ENCODE data around the gene SULF2.

Gene SULF2

GRCh38 chr20:47679462-47679861 lies 105.8 kb downstream of the SULF2 start (continued):
- TF ChIP-seq OSR1 (CRISPR knock-in tag; IDR thresholded peaks at IDR 0.05) (no peak), ARNTL (CRISPR knock-in tag; IDR thresholded peaks at IDR 0.05; ENCODE audit: borderline replicate concordance, low read depth) (no peak), RARB (CRISPR knock-in tag; IDR thresholded peaks at IDR 0.05) (no peak), ZFP3 (CRISPR knock-in tag; IDR thresholded peaks at IDR 0.05) (no peak), TSHZ2 (CRISPR knock-in tag; IDR thresholded peaks at IDR 0.05) (no peak)

DNA sequence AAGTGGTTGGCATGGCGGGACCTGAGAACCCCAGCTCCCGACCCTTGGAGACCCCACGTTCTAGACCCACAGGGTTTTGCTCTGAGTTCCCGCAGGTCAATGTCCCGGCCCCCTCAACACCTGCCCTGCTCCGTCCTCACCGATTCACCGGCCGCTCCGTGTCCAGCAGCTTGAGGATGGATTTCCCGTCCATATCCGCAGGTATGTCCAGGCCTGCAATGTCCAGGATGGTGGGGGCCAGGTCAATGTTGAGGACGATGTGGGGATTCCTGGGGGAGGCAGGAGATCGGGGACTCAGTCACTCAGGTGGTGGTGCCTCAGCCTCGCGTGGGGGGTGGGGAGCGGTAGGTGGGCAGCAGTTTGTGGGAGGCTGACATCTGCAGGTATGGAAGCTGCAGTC lies 106.7 kb downstream of the SULF2 start:
- TF ChIP-seq ESRRG (CRISPR knock-in tag; IDR thresholded peaks at IDR 0.05) (no peak), SNAI2 (CRISPR knock-in tag; IDR thresholded peaks at IDR 0.05) (no peak), BACH2 (CRISPR knock-in tag; IDR thresholded peaks at IDR 0.05; ENCODE audit: borderline replicate concordance) (no peak), ZC3H10 (CRISPR knock-in tag; IDR thresholded peaks at IDR 0.05) (no peak), ZFP30 (CRISPR knock-in tag; IDR thresholded peaks at IDR 0.05) (no peak), PPARA (CRISPR knock-in tag; IDR thresholded peaks at IDR 0.05; ENCODE audit: borderline replicate concordance) (no peak), ZNF70 (CRISPR knock-in tag; IDR thresholded peaks at IDR 0.05) (no peak), OSR1 (CRISPR knock-in tag; IDR thresholded peaks at IDR 0.05) (no peak), ZNF8 (CRISPR knock-in tag; IDR thresholded peaks at IDR 0.05) (no peak), TSHZ2 (CRISPR knock-in tag; IDR thresholded peaks at IDR 0.05) (no peak), ISL1 (CRISPR knock-in tag; IDR thresholded peaks at IDR 0.05) (no peak), ZFP3 (CRISPR knock-in tag; IDR thresholded peaks at IDR 0.05) (no peak), CSRNP3 (CRISPR knock-in tag; IDR thresholded peaks at IDR 0.05) (no peak), ZNF565 (CRISPR knock-in tag; conservative IDR thresholded peaks at IDR 0.05; ENCODE audit: low read depth) (no peak), RARB (CRISPR knock-in tag; IDR thresholded peaks at IDR 0.05) (no peak)
- no peak for ATAC-seq

DNA sequence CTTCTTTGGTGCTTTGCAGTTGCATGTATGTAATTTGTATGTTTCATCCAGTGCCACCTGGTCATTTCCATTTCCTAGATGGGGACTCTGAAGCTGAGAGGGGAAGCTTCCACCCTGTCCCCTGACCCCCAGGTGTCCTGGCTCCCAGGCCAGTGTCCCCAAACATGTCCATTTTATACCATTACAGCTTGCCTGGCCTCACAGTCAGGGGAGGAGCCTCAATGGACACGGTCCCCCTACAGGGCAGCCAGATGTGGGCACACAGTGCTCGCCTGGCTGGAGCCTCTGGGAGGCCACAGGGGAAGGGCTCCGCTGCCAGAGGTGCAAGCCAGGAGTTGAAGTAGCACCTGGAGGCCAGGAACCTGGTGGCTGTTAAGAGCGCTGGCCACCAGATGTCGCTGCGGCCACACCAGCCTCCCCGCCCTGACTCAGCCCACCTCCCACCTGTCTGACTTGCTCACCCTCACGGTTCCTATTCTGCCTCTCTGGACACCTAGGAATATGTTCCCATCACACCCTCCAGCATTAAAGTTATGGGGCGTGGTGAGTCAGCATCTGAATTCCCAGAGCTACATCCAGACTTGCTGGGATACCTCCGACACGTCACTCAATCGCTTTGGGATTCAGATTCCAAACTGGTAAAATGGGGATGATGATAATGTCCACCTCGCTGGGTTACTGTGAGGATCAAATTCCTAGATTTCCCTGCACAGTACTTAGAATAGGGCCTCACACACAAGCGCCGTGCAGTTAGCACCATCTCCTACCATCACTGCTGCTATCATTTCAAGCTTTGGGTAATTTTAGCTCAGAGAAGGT lies 107.4 kb downstream of the SULF2 start:
- ATAC-seq = peak; percentile 78
- no peak for TF ChIP-seq TCF4 (CRISPR knock-in tag; IDR thresholded peaks at IDR 0.05; ENCODE audit: borderline replicate concordance)
- TF ChIP-seq ISL1 (CRISPR knock-in tag; IDR thresholded peaks at IDR 0.05) = no peak
- TF ChIP-seq OSR1 (CRISPR knock-in tag; IDR thresholded peaks at IDR 0.05) = no peak
- no peak for TF ChIP-seq ZNF70 (CRISPR knock-in tag; IDR thresholded peaks at IDR 0.05)

- ATAC-seq = no peak
- TF ChIP-seq CSRNP3 (CRISPR knock-in tag; IDR thresholded peaks at IDR 0.05) (no peak), GLIS3 (CRISPR knock-in tag; IDR thresholded peaks at IDR 0.05) (no peak), ARNTL (CRISPR knock-in tag; IDR thresholded peaks at IDR 0.05; ENCODE audit: borderline replicate concordance, low read depth) (no peak), CREB5 (CRISPR knock-in tag; IDR thresholded peaks at IDR 0.05; ENCODE audit: low read depth) (no peak), TOX (CRISPR knock-in tag; IDR thresholded peaks at IDR 0.05; ENCODE audit: borderline replicate concordance) (no peak)
These were observed 108.2 kb downstream of the SULF2 start for GRCh38 chr20:47676912-47677634.
